ENCODE measurements around the gene RPS6KA6. TPM values are rescaled to one million over a fixed set of nuclear protein-coding genes. Genes with fewer than 3 reads are reported as not detected.

Gene RPS6KA6
- total RNA-seq, 4 donors from 2014 or later = 3.1 to 5.4 (median 3.9) TPM

DNA sequence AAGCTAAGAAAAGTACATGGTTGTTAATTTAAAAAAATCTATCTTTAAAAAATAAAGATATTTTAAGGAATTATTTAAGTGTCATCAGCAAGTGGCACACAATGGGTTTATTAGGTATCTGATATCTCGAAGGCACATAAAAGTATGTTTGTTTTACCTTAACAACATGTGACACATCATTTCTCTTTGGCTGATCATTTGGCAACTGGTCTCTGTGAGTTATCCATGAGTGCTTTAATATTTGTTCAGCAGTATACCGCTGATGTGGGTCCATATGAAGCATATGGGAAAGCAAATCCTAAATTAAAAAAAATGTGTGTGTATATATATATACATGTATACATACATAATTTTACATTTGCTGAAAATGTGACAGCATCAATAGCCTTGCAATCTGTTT lies 123.2 kb downstream of the RPS6KA6 start:
- TF ChIP-seq, protein P1, sequence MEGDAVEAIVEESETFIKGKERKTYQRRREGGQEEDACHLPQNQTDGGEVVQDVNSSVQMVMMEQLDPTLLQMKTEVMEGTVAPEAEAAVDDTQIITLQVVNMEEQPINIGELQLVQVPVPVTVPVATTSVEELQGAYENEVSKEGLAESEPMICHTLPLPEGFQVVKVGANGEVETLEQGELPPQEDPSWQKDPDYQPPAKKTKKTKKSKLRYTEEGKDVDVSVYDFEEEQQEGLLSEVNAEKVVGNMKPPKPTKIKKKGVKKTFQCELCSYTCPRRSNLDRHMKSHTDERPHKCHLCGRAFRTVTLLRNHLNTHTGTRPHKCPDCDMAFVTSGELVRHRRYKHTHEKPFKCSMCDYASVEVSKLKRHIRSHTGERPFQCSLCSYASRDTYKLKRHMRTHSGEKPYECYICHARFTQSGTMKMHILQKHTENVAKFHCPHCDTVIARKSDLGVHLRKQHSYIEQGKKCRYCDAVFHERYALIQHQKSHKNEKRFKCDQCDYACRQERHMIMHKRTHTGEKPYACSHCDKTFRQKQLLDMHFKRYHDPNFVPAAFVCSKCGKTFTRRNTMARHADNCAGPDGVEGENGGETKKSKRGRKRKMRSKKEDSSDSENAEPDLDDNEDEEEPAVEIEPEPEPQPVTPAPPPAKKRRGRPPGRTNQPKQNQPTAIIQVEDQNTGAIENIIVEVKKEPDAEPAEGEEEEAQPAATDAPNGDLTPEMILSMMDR (IDR thresholded peaks at IDR 0.05) = no peak
- no peak for TF ChIP-seq EP300 (IDR thresholded peaks at IDR 0.05)
- TF ChIP-seq POLR2AphosphoS5 (IDR thresholded peaks at IDR 0.05) = no peak
- TF ChIP-seq POLR2A (IDR thresholded peaks at IDR 0.05; ENCODE audit: low read depth) = no peak

GRCh38 chrX:84064164-84064563 lies 123.8 kb downstream of the RPS6KA6 start:
- H3K27ac ChIP-seq (replicated peaks in 1 of 4) = no peak overlapping the region
- no peaks in the 10 kb centered on the region for H3K9me3 ChIP-seq
- intact Hi-C loops (cut with DNase I) = no loop called here
- H3K4me3 ChIP-seq = no peak overlapping the region
- H3K4me1 ChIP-seq = no peaks in the 10 kb centered on the region
- DNase-seq (ENCODE audit: extremely low spot score) = no peak
- TF ChIP-seq POLR2A (IDR thresholded peaks at IDR 0.05; ENCODE audit: low read depth) = no peak
- no peak for TF ChIP-seq POLR2AphosphoS5 (IDR thresholded peaks at IDR 0.05)
- no peak for TF ChIP-seq EP300 (IDR thresholded peaks at IDR 0.05)
- TF ChIP-seq, protein P1 (IDR thresholded peaks at IDR 0.05) = no peak
- 54% methylated on average over 4 of the region's 4 CpGs for WGBS
- H3K27me3 ChIP-seq = no peaks in the 10 kb centered on the region
- H3K36me3 ChIP-seq = no peaks in the 10 kb centered on the region

More for the DNA sequence above, 123.2 kb downstream of the RPS6KA6 start:
- no peak for DNase-seq (ENCODE audit: extremely low spot score)
- no peaks in the 10 kb centered on the region for H3K4me1 ChIP-seq
- no peak overlapping the region for H3K27ac ChIP-seq (replicated peaks in 1 of 4)
- no peaks in the 10 kb centered on the region for H3K9me3 ChIP-seq
- intact Hi-C loops (cut with DNase I) = no loop called here
- no peaks in the 10 kb centered on the region for H3K27me3 ChIP-seq
- WGBS = 75% methylated on average over 2 of the region's 2 CpGs
- H3K4me3 ChIP-seq = no peak overlapping the region
- no peaks in the 10 kb centered on the region for H3K36me3 ChIP-seq

DNA sequence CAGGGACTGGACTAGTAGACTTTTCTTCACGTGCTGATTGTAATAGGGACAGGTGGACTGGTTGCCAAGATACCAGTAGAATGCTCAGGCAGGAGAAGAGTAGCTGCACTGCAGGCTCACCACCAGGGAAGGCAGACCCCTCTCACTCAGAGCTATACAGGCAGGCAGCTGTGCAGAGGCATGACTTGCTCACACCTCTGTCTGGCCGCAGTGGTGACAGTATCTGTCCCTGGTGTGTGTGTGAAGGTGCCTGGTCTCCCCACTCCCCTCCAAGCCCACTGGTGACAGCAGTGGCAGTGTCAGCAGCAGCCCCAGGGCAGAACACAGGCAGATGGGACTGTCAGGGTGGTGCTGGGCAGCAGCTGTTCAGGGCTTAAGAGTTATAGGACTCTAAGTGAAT lies 140.7 kb downstream of the RPS6KA6 start:
- no peak overlapping the region for H3K4me3 ChIP-seq
- TF ChIP-seq POLR2AphosphoS5 (IDR thresholded peaks at IDR 0.05) (no peak), EP300 (IDR thresholded peaks at IDR 0.05) (no peak), POLR2A (IDR thresholded peaks at IDR 0.05; ENCODE audit: low read depth) (no peak)
- TF ChIP-seq, protein P1 (IDR thresholded peaks at IDR 0.05) = no peak
- no peaks in the 10 kb centered on the region for H3K36me3 ChIP-seq
- no peaks in the 10 kb centered on the region for H3K4me1 ChIP-seq
- H3K27me3 ChIP-seq = peaks cover 0 to 7% (median 0%) of the 10 kb centered on the region in 4 donors
- no peak for DNase-seq (ENCODE audit: extremely low spot score)
- 40% methylated on average over 1 of the region's 2 CpGs for WGBS
- no peaks in the 10 kb centered on the region for H3K9me3 ChIP-seq
- intact Hi-C loops (cut with DNase I) = no loop called here
- H3K27ac ChIP-seq (replicated peaks in 1 of 4) = no peak overlapping the region

GRCh38 chrX:84046403-84046984 lies 141.5 kb downstream of the RPS6KA6 start:
- 27% methylated on average over 7 of the region's 7 CpGs for WGBS
- DNase-seq (ENCODE audit: extremely low spot score) = no peak

More at GRCh38 chrX:84046403-84046984, 141.5 kb downstream of the RPS6KA6 start:
- Histone ChIP-seq H3K4me1 (no peaks in the 10 kb centered on the region), H3K27me3 (peaks cover 0 to 7% (median 0%) of the 10 kb centered on the region in 4 donors), H3K27ac (replicated peaks in 1 of 4) (no peak overlapping the region), H3K9me3 (no peaks in the 10 kb centered on the region), H3K4me3 (no peak overlapping the region), H3K36me3 (no peaks in the 10 kb centered on the region)
- intact Hi-C loops (cut with DNase I) = no loop called here
- TF ChIP-seq EP300 (IDR thresholded peaks at IDR 0.05) = no peak
- TF ChIP-seq POLR2AphosphoS5 (IDR thresholded peaks at IDR 0.05) = no peak
- TF ChIP-seq POLR2A (IDR thresholded peaks at IDR 0.05; ENCODE audit: low read depth) = no peak
- TF ChIP-seq, protein P1 (IDR thresholded peaks at IDR 0.05) = peak; percentile 41 to 57 (median 51)

Measured in esophagus muscularis mucosa (tissue), 4 donors.